Mesenteric fat pad (tissue), 1 donor: Measurements from ENCODE around the gene SERBP1. TPM values are rescaled to one million over a fixed set of nuclear protein-coding genes. Genes with fewer than 3 reads are reported as not detected.
"Not testable (repeated sequence)": the region's sequence is repeated elsewhere in the genome, so short reads cannot be mapped to it uniquely, and the experiment has no call there.

ENCODE experiments used
- DNase-seq: peaks from one replicate; pipeline ENCODE4 v3.0.0-alpha.2; 2020; ENCODE audit warnings: low spot score
- total RNA-seq: library from RNA; stranded (reverse); fragmentation: NEBNext Ultra II Directional; extraction: Animal tissue kit (Norgen Biotek cat#: 25700); gene quantifications from one replicate; pipeline ENCODE4 v1.2.1, GENCODE V29; 2021
- donor health status: DM: yes; HTN: yes; CAD: no.

SERBP1 gene
- total RNA-seq, 1 donor from 2014 or later: 151 TPM

- DNase-seq: no peak
Measured at GRCh38 chr1:67441183-67441582, 11.0 kb upstream of the SERBP1 start.

- DNase-seq: no peak
Measured at GRCh38 chr1:67440339-67440738, 10.1 kb upstream of the SERBP1 start.

GRCh38 chr1:67439277-67440029 lies 9.3 kb upstream of the SERBP1 start:
- no peak for DNase-seq

GRCh38 chr1:67437961-67438360 lies 7.8 kb upstream of the SERBP1 start:
- DNase-seq: no peak

- DNase-seq: no peak
Measured at GRCh38 chr1:67436511-67437055, 6.4 kb upstream of the SERBP1 start.

GRCh38 chr1:67434491-67434890 lies 4.3 kb upstream of the SERBP1 start:
- DNase-seq: no peak

DNA sequence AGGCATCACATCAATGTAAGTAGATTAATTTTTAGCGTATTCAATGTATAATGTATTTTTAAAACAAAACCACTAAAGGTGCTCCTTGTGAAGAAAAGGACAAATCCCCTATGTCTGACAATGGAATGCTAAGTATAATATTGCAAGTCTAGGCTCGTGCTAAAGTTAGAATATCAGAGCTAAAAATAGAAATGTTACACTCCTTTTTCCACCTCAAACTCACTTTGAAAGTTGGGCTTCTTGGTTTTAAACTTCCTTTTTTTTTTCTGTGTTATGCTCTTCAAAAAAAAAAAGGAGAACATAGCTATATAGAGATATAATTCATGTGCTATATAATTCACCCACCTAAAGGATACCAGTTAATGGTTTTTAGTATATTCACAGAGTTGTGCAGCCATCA lies 3.6 kb upstream of the SERBP1 start:
- no peak for DNase-seq

GRCh38 chr1:67432745-67433144 lies 2.5 kb upstream of the SERBP1 start:
- no peak for DNase-seq

DNA sequence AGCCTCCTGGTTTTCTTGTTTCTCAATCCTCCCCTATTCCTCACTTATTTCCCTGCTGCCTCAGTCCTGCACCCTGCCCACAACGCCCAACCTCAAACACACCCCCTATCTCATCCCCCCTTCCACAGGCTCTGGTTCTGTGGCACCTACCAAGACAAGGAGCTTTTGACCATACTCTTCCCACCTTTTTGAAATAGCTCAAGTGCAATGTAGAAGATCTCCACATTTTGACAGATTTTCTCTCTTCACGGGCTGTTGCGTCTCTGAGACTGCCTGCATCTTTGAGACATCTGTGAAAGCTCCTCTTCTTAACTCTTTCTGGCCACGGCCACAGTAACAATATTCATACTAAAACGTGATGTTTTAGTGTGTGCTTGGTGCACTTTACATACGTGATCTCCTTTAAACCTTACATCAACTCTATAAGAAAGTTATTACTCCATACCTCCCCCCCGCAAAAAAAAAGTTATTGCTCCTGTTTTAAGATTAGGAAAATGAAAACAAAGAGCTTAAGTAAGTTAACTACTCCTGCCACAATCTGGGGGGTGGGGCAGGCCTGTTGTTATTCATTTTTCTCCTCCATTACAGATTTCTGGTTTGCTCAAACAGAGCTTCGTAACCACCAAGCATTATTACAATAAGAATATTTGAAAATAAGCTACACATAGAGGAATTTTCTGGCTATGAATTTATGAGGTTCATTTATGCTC lies 1.8 kb upstream of the SERBP1 start:
- DNase-seq: no peak

GRCh38 chr1:67431156-67431765 lies 1.1 kb upstream of the SERBP1 start:
- no peak for DNase-seq

DNA sequence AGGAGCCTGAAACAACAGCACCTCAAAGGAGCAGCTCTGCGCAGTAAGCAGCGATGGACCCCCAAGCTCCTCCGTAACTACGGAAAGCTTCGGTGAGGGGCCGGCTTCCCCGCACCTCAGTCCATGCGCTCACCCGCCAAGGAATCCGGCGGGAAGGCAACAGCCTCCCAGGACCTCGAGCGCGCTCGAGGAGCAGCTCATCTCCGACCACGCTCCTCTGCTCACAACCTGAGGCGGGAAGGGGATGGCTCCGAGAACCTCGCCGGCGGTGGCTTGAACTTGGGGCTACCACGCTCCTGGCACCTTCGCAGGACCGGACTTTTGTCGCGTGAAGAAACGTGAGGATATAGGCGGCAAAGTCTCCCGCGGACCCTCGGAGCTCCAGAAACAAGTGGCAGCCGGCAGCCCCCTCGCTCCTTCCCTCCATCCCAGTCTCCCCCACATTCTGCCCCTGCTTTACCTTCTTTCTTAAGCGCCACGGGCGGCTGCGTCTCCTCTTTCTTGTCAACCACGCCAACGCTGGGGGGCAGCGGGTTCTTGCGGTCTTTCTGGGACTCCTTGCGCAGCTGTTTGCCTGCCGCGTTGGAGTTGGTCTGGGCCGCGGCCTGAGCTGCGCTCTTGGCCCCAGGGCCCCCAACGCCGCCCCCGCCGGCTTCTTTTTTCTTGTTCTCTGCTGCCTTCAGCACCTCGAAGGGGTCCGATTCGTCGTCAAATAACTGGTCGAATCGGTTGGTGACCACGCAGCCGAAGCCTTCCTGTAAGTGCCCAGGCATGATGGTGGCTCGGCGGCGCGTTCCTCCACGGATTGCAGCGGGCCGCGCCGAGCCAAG lies 459 bp downstream of the SERBP1 start:
- no peak for DNase-seq

DNA sequence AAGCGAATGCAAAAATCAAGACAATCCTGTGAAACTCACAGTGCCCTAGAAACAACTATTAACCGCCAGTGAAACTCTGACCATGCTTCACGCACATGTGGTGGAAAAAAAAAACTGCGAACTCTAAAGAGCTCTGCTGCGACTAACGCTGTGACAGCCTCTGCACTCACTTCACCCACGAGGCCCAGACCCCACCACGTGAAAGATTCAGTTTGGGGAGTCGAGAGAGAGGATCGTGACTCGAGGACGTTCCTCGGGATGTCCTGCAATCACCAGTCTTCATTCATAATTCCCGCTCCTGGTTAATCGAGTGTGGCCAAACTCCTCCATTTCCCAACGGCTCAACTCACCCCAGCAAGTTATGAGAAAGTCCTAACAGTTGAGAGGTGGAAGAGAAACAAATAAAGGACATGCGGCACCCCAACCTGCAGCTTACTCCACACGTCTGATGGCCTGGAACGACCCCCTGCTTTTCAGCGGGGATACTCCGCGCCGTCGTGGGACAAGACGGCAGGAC lies 1.1 kb downstream of the SERBP1 start:
- no peak for DNase-seq

GRCh38 chr1:67427947-67428346 lies 2.3 kb downstream of the SERBP1 start:
- no peak for DNase-seq

- DNase-seq: no peak
Measured at GRCh38 chr1:67427465-67427864, 2.7 kb downstream of the SERBP1 start.

DNA sequence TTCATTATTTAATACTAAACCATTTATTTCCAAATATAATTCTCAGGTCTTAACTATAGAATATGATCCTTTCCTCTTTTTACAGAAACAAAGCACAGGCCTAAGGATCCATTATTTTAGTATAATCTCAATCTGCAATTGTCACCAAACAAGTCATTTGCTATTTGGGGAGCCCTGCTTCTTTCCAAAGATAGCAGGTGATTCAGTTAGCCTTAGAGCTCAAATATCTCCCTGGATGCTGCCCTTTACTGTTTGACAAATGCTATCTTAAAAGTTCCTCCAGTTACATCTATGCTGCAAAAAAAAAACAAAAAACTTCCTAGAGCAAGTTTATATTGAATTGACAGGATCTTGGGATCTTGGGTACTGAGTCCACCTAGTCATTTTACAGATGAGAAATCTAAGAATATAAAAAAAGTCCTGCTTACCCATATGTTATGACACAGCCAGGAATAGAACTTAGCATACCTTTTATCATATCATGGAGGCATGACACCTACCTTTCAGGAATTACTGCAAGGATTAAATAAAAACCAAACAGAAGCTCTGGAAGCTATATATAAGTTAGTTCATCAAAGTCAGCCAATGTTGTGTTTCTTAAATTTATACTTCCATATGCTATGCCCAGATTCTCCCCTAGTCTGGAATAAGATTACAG lies 9.2 kb downstream of the SERBP1 start:
- DNase-seq: no peak

DNA sequence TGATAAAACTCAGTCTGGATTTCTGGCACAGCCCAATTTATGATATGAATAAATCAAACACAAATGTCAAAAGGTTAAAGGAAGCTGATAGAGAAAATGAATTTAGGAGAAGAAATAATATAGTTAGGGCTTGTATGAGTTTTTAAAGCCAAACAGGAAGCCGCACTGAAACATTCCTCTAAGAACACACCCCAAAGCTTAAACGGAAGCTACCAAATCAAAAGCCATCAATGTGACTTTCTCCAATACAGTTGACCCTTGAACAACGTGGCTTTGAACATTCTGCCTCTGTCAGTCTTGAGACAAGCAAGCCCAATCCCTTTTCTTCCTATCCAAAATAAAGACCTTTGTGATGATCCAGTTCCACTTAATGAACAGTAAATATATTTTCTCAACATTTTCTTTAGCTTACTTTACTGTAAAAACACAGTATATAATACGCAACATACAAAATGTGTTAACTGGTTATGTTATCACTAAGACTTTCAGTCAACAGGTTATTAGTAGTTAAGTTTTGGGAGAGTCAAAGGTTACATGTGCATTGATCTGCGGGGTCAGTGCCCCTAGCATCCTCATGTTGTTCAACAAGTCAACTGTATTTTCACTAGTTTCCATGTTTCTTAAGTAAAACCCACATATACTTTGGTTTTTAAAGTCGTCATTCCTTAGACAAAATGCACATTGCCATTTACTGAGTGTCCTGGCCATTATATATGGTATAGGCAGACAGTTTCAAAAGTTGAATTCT lies 11.2 kb downstream of the SERBP1 start:
- no peak for DNase-seq

GRCh38 chr1:67417733-67418132 lies 12.5 kb downstream of the SERBP1 start:
- not testable (repeated sequence) for DNase-seq

GRCh38 chr1:67415041-67415440 lies 15.2 kb downstream of the SERBP1 start:
- no peak for DNase-seq

- DNase-seq: no peak
Measured at GRCh38 chr1:67414574-67414973, 15.6 kb downstream of the SERBP1 start.

DNA sequence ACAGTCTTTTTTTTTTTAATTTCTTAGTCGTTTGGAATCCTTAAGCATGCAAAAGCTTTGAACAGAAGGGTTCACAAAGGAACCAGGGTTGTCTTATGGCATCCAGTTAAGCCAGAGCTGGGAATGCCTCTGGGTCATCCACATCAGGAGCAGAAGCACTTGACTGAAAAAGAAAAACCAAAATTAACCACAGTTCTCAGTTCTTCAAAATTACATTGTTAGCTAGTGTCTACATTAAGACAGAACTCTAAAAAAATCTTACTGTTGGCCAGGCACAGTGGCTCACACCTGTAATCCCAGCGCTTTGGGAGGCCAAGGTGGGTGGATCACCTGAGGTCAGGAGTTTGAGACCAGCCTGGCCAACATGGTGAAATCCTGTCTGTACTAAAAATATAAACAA lies 17.1 kb downstream of the SERBP1 start:
- not testable (repeated sequence) for DNase-seq
